ENCODE measurements around the gene IL4I1. TPM values are rescaled to one million over a fixed set of nuclear protein-coding genes. Genes with fewer than 3 reads are reported as not detected.
A peak's percentile ranks its signal among the peaks of the same experiment; 100 is the strongest.

Gene IL4I1
- total and polyA plus RNA-seq, 2 of the 4 experiments (the other 2 are of a cell fraction), result 0.31 to 0.36 TPM

DNA sequence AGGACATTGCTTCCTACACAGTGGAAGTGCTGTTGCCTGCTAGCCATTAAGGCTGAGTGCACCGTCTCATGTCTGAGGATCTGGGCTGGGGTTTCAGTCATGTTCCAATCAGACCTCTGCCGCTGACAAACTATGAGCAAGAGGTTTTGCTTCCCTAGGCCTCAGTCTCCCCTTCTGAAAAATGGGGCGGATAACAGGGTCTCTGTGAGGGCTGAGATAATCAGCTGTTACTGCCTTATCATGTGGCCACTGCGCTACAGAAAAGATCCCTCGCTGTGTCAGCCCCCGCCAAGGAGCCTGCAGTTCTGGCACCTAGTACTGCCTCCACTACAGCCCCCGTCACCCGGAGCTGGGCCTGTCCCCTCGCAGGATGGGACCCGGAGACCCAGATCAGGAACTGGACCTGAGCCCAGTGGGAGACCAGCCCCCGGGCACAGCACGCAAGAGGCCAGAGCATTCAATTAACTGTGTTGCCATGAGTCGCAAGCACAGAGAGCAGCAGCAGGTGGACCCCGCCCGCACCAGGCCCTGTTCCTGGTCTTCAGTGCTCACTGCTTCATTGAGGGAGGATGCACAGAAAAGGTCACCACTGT lies 26.3 kb downstream of the IL4I1 start:
- Histone ChIP-seq H3K27ac (ENCODE audit: insufficient read depth, low read length) (peak overlapping the region; percentile 74), H3K4me2 (ENCODE audit: low read depth, low read length) (peak overlapping the region; percentile 94), H3K18ac (ENCODE audit: low read depth, low read length) (peak overlapping the region; percentile 17; the same call in 1 of the 2 replicates), H3K14ac (replicated peaks; ENCODE audit: low read depth, low read length) (peak overlapping the region; percentile 98), H2BK120ac (ENCODE audit: low read depth, low read length) (peak overlapping the region; percentile 64), H4K20me1 (ENCODE audit: insufficient read depth, low read length) (no peaks in the 10 kb centered on the region), H3K23ac (ENCODE audit: low read depth, low read length) (peak overlapping the region; percentile 94), H2AK9ac (replicated peaks; ENCODE audit: low read depth, low read length, poor library complexity) (peak overlapping the region; percentile 94), H2BK20ac (ENCODE audit: low read depth, low read length) (no peak overlapping the region), H4K8ac (ENCODE audit: low read depth in 2 of 2, low read length in 2 of 2) (peak overlapping the region; percentile 84 to 98), H3K9me3 (ENCODE audit: control insufficient read depth, insufficient read depth, low read length) (no peaks in the 10 kb centered on the region), H4K5ac (ENCODE audit: low read depth, low read length) (peak overlapping the region; percentile 99), H3K9me1 (ENCODE audit: insufficient read depth, low read length) (peaks cover 12% of the 10 kb centered on the region), H3K4me1 (ENCODE audit: control insufficient read depth, insufficient read depth, low read length) (peaks cover 8% of the 10 kb centered on the region), H3K4me3 (ENCODE audit: insufficient read depth, low read depth, low read length) (peak overlapping the region; percentile 43), H3K27me3 (ENCODE audit: control insufficient read depth, insufficient read depth, low read length) (no peaks in the 10 kb centered on the region), H3K36me3 (ENCODE audit: control insufficient read depth, insufficient read depth, low read length) (peaks cover 7% of the 10 kb centered on the region; the same call in 1 of the 2 replicates), H3K9ac (ENCODE audit: low read depth, low read length) (peak overlapping the region; percentile 66), H3K56ac (ENCODE audit: extremely low read depth, insufficient read depth, low read length) (peak overlapping the region; percentile 14; the same call in 1 of the 2 replicates), H2BK5ac (ENCODE audit: low read depth, low read length, poor library complexity, severe bottlenecking) (peak overlapping the region; percentile 74), H2BK15ac (ENCODE audit: low read depth, low read length) (no peak overlapping the region; the same call in 2 of the 3 replicates), H4K91ac (ENCODE audit: insufficient read depth, low read depth, low read length) (peak overlapping the region; percentile 72), H3K79me1 (ENCODE audit: low read depth in 1 of 2, low read length in 2 of 2) (peaks cover 15 to 60% of the 10 kb centered on the region in 2 experiments), H2AK5ac (ENCODE audit: low read depth, low read length) (peak overlapping the region; percentile 100), H3K4ac (ENCODE audit: low read depth, low read length) (peak overlapping the region; percentile 99), H2AFZ (replicated peaks; ENCODE audit: low read length, poor library complexity) (peak overlapping the region; percentile 87)
- ChIA-PET POLR2A (ENCODE audit: unreplicated experiment) (no interaction called here), CTCF (no interaction called here)
- intact Hi-C loops (cut with micrococcal nuclease) (no loop called here), in situ Hi-C loops (cut with MboI; ENCODE audit: low sequenced_read_pairs) (no loop called here), dilution Hi-C loops (cut with HindIII; ENCODE audit: low sequenced_read_pairs, unreplicated experiment) (no loop called here)
- TF ChIP-seq RAD21 (IDR thresholded peaks at IDR 0.05; ENCODE audit: low read length) (no peak), FOS (IDR thresholded peaks at IDR 0.05; ENCODE audit: low read depth, low read length) (no peak), RCOR1 (IDR thresholded peaks at IDR 0.05; ENCODE audit: insufficient replicate concordance, low read length) (no peak), CEBPB (IDR thresholded peaks at IDR 0.05; ENCODE audit: low read depth, low read length) (no peak), NFE2L2 (IDR thresholded peaks at IDR 0.05; ENCODE audit: low read depth, low read length) (no peak), SMC3 (IDR thresholded peaks at IDR 0.05; ENCODE audit: low read depth, low read length) (no peak), MAZ (IDR thresholded peaks at IDR 0.05; ENCODE audit: borderline replicate concordance, low read depth, low read length) (no peak), BHLHE40 (IDR thresholded peaks at IDR 0.05; ENCODE audit: low read depth, low read length) (no peak), MXI1 (IDR thresholded peaks at IDR 0.05; ENCODE audit: borderline replicate concordance, low read depth, low read length) (no peak), POLR2A (IDR thresholded peaks at IDR 0.05; ENCODE audit: low read depth, low read length) (no peak), RFX5 (IDR thresholded peaks at IDR 0.05; ENCODE audit: low read depth, low read length) (no peak)
- TF ChIP-seq, protein P1, sequence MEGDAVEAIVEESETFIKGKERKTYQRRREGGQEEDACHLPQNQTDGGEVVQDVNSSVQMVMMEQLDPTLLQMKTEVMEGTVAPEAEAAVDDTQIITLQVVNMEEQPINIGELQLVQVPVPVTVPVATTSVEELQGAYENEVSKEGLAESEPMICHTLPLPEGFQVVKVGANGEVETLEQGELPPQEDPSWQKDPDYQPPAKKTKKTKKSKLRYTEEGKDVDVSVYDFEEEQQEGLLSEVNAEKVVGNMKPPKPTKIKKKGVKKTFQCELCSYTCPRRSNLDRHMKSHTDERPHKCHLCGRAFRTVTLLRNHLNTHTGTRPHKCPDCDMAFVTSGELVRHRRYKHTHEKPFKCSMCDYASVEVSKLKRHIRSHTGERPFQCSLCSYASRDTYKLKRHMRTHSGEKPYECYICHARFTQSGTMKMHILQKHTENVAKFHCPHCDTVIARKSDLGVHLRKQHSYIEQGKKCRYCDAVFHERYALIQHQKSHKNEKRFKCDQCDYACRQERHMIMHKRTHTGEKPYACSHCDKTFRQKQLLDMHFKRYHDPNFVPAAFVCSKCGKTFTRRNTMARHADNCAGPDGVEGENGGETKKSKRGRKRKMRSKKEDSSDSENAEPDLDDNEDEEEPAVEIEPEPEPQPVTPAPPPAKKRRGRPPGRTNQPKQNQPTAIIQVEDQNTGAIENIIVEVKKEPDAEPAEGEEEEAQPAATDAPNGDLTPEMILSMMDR (conservative IDR thresholded peaks at IDR 0.05; ENCODE audit: low read depth, low read length), result no peak
- no TSS peak for BruUV-seq (replicated peaks)
- ATAC-seq (ENCODE audit: low read depth) (no peak), DNase-seq (no peak)
- 77% methylated on average over 6 of the region's 15 CpGs; no CpG with 5 or more reads in 1 of the 2 experiments for WGBS, 2 experiments (ENCODE audit: extremely low coverage in 2 of 2, insufficient read length in 1 of 2)
